ENCODE results near the gene NKAPD1. TPM values are rescaled to one million over a fixed set of nuclear protein-coding genes. Genes with fewer than 3 reads are reported as not detected.

Gene NKAPD1
- total and polyA plus RNA-seq, 10 of the 15 experiments (the other 5 are each of a cell fraction or from before 2014, with no cell fraction given): 9.6 to 43.3 (median 19.2) TPM

GRCh38 chr11:112024773-112025678 lies 49.1 kb upstream of the NKAPD1 start, which contains the start of gene DLAT:
Gene DLAT (plus strand): TSS chr11:112025408. CDS start chr11:112025473, 65 bp downstream.
- no peaks in the 10 kb centered on the region for H4K20me1 ChIP-seq (ENCODE audit: control insufficient read depth, insufficient read depth)
- ChIA-PET POLR2A (no interaction called here), CTCF (interaction anchor here (0.7 to 0.9 kb wide), 3 partner anchors 18 to 98 kb away, joined by 3 to 4 read pairs (median 3); no protein-coding TSS in a partner anchor), RAD21 (ENCODE audit: unreplicated experiment) (interaction anchor here (0.6 to 0.9 kb wide), 3 partner anchors 9 to 93 kb away, joined by 3 to 4 read pairs (median 3); no protein-coding TSS in a partner anchor), SMC1A (ENCODE audit: uncharacterized antibody, unreplicated experiment) (interaction anchor here (0.6 to 1.4 kb wide), 5 partner anchors 9 to 24 kb away, joined by 3 to 6 read pairs (median 3); no protein-coding TSS in a partner anchor)
- peak within 1 kb of the TSS; percentile 84 for H3K9ac ChIP-seq (ENCODE audit: control insufficient read depth, insufficient read depth, low read length)
- no TSS peak for BruUV-seq (replicated peaks)
- H2AFZ ChIP-seq (ENCODE audit: control insufficient read depth, low read depth, low read length): peak within 1 kb of the TSS; percentile 90
- in situ Hi-C loops (cut with MboI): no loop called here
- H3K4me1 ChIP-seq (ENCODE audit: control insufficient read depth, insufficient read depth, low read length): peaks cover 9% of the 10 kb centered on the region
- WGBS (ENCODE audit: insufficient coverage, insufficient replicate concordance, low lambda C conversion rate, missing lambda C conversion rate): 2% methylated on average over 51 of the region's 71 CpGs
- FAIRE-seq (no peak), DNase-seq (ENCODE audit: low read depth, low spot score) (peak; percentile 78), ATAC-seq (peak; percentile 90)
- H3K4me2 ChIP-seq (ENCODE audit: control insufficient read depth, insufficient read depth): peak within 1 kb of the TSS; percentile 92
- peak within 1 kb of the TSS; percentile 74 for H3K4me3 ChIP-seq
- peaks cover 0 to 1% of the 10 kb centered on the region in 2 experiments; a peak in 3 of 4 replicates for H3K36me3 ChIP-seq (ENCODE audit: control insufficient read depth in 2 of 2, insufficient read depth in 2 of 2, low read length in 1 of 2)
- H3K27me3 ChIP-seq (replicated peaks in 1 of 2; ENCODE audit: control insufficient read depth in 2 of 2, insufficient read depth in 2 of 2, low read length in 1 of 2): no peaks in the 10 kb centered on the region
- H3K79me2 ChIP-seq (ENCODE audit: control insufficient read depth, insufficient read depth, low read length): peaks cover 15% of the 10 kb centered on the region
- no peaks in the 10 kb centered on the region for H3K9me3 ChIP-seq (replicated peaks; ENCODE audit: control insufficient read depth, insufficient read depth, low read length)
- intact Hi-C loops (cut with micrococcal nuclease; ENCODE audit: unreplicated experiment): loop anchor here (1.0 to 2.0 kb wide), 2 partner anchors 50 to 61 kb away; partner anchors contain the start of genes NKAPD1, PIH1D2, SDHD and TIMM8B
- H3K27ac ChIP-seq (ENCODE audit: control insufficient read depth, insufficient read depth): peak within 1 kb of the TSS; percentile 89
- TF ChIP-seq BCL3 (IDR thresholded peaks at IDR 0.05; ENCODE audit: borderline replicate concordance, insufficient read depth, low read depth, low read length, poor library complexity, severe bottlenecking) (no peak), IRF4 (IDR thresholded peaks at IDR 0.05; ENCODE audit: low read depth, low read length) (no peak), SUPT20H (IDR thresholded peaks at IDR 0.05; ENCODE audit: borderline replicate concordance, control insufficient read depth, low read depth, low read length) (no peak), RCOR1 (conservative IDR thresholded peaks at IDR 0.05; ENCODE audit: low read depth, low read length) (0 out of 2 replicates have a peak, but pooled peaks have one; percentile 59), NFIC (IDR thresholded peaks at IDR 0.05; ENCODE audit: low read depth, low read length) (0 out of 2 replicates have a peak, but pooled peaks have one; percentile 8), IKZF1 (conservative IDR thresholded peaks at IDR 0.05) (peak; percentile 73), SMARCA5 (IDR thresholded peaks at IDR 0.05) (no peak), ZNF207 (IDR thresholded peaks at IDR 0.05; ENCODE audit: borderline replicate concordance) (no peak)
- TF ChIP-seq, protein P1, sequence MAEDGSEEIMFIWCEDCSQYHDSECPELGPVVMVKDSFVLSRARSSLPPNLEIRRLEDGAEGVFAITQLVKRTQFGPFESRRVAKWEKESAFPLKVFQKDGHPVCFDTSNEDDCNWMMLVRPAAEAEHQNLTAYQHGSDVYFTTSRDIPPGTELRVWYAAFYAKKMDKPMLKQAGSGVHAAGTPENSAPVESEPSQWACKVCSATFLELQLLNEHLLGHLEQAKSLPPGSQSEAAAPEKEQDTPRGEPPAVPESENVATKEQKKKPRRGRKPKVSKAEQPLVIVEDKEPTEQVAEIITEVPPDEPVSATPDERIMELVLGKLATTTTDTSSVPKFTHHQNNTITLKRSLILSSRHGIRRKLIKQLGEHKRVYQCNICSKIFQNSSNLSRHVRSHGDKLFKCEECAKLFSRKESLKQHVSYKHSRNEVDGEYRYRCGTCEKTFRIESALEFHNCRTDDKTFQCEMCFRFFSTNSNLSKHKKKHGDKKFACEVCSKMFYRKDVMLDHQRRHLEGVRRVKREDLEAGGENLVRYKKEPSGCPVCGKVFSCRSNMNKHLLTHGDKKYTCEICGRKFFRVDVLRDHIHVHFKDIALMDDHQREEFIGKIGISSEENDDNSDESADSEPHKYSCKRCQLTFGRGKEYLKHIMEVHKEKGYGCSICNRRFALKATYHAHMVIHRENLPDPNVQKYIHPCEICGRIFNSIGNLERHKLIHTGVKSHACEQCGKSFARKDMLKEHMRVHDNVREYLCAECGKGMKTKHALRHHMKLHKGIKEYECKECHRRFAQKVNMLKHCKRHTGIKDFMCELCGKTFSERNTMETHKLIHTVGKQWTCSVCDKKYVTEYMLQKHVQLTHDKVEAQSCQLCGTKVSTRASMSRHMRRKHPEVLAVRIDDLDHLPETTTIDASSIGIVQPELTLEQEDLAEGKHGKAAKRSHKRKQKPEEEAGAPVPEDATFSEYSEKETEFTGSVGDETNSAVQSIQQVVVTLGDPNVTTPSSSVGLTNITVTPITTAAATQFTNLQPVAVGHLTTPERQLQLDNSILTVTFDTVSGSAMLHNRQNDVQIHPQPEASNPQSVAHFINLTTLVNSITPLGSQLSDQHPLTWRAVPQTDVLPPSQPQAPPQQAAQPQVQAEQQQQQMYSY (CRISPR knock-in tag; IDR thresholded peaks at IDR 0.05): no peak
- TF ChIP-seq, protein P2, sequence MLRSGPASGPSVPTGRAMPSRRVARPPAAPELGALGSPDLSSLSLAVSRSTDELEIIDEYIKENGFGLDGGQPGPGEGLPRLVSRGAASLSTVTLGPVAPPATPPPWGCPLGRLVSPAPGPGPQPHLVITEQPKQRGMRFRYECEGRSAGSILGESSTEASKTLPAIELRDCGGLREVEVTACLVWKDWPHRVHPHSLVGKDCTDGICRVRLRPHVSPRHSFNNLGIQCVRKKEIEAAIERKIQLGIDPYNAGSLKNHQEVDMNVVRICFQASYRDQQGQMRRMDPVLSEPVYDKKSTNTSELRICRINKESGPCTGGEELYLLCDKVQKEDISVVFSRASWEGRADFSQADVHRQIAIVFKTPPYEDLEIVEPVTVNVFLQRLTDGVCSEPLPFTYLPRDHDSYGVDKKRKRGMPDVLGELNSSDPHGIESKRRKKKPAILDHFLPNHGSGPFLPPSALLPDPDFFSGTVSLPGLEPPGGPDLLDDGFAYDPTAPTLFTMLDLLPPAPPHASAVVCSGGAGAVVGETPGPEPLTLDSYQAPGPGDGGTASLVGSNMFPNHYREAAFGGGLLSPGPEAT (IDR thresholded peaks at IDR 0.05; ENCODE audit: low read depth): peak; percentile 77
- TF ChIP-seq, protein P3, sequence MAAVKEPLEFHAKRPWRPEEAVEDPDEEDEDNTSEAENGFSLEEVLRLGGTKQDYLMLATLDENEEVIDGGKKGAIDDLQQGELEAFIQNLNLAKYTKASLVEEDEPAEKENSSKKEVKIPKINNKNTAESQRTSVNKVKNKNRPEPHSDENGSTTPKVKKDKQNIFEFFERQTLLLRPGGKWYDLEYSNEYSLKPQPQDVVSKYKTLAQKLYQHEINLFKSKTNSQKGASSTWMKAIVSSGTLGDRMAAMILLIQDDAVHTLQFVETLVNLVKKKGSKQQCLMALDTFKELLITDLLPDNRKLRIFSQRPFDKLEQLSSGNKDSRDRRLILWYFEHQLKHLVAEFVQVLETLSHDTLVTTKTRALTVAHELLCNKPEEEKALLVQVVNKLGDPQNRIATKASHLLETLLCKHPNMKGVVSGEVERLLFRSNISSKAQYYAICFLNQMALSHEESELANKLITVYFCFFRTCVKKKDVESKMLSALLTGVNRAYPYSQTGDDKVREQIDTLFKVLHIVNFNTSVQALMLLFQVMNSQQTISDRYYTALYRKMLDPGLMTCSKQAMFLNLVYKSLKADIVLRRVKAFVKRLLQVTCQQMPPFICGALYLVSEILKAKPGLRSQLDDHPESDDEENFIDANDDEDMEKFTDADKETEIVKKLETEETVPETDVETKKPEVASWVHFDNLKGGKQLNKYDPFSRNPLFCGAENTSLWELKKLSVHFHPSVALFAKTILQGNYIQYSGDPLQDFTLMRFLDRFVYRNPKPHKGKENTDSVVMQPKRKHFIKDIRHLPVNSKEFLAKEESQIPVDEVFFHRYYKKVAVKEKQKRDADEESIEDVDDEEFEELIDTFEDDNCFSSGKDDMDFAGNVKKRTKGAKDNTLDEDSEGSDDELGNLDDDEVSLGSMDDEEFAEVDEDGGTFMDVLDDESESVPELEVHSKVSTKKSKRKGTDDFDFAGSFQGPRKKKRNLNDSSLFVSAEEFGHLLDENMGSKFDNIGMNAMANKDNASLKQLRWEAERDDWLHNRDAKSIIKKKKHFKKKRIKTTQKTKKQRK (IDR thresholded peaks at IDR 0.05; ENCODE audit: low read depth, low read length): no peak

All from GM12878 (cell line).